HG03196 (cell line): ENCODE data around the gene LOC101059915.
"Not testable (repeated sequence)": the region's sequence is repeated elsewhere in the genome, so short reads cannot be mapped to it uniquely, and the experiment has no call there.

ENCODE experiments used
- ATAC-seq: cut with Tn5 transposase; IDR thresholded peaks from one replicate; pipeline ENCODE4 v1.9.1; 2021; ENCODE audit not compliant: unreplicated experiment

The LOC101059915 gene

GRCh38 chrX:71671043-71671780 is 3.9 kb downstream of the LOC101059915 start:
- ATAC-seq = no peak

GRCh38 chrX:71671938-71672337 is 4.6 kb downstream of the LOC101059915 start:
- no peak for ATAC-seq

- ATAC-seq = not testable (repeated sequence)
These were observed 8.3 kb downstream of the LOC101059915 start for GRCh38 chrX:71675636-71676035.

- ATAC-seq = not testable (repeated sequence)
These were observed 8.9 kb downstream of the LOC101059915 start for GRCh38 chrX:71676068-71676795.

GRCh38 chrX:71677195-71677594 is 9.8 kb downstream of the LOC101059915 start:
- ATAC-seq = not testable (repeated sequence)

- no peak for ATAC-seq
These were observed 12.3 kb downstream of the LOC101059915 start for GRCh38 chrX:71679575-71680207.

GRCh38 chrX:71696641-71697465 is 29.5 kb downstream of the LOC101059915 start:
- not testable (repeated sequence) for ATAC-seq

GRCh38 chrX:71697466-71698298 is 30.3 kb downstream of the LOC101059915 start:
- ATAC-seq = not testable (repeated sequence)

GRCh38 chrX:71698299-71699022 is 31.1 kb downstream of the LOC101059915 start:
- not testable (repeated sequence) for ATAC-seq

- not testable (repeated sequence) for ATAC-seq
These were observed 31.6 kb downstream of the LOC101059915 start for GRCh38 chrX:71699023-71699344.

GRCh38 chrX:71702853-71703252 is 35.5 kb downstream of the LOC101059915 start:
- ATAC-seq = not testable (repeated sequence)

- ATAC-seq = not testable (repeated sequence)
These were observed 46.7 kb downstream of the LOC101059915 start for GRCh38 chrX:71714064-71714463.

- ATAC-seq = not testable (repeated sequence)
These were observed 48.2 kb downstream of the LOC101059915 start for GRCh38 chrX:71715551-71715950.

GRCh38 chrX:71716323-71716722 is 49.0 kb downstream of the LOC101059915 start:
- not testable (repeated sequence) for ATAC-seq

GRCh38 chrX:71718185-71718584 is 50.8 kb downstream of the LOC101059915 start, which contains the start of gene CXorf49:
Gene CXorf49, minus strand, starts transcription at chrX:71718285. Its CDS starts 134 bp downstream, at chrX:71718151.
- ATAC-seq = not testable (repeated sequence)

- ATAC-seq = not testable (repeated sequence)
These were observed 51.8 kb downstream of the LOC101059915 start for GRCh38 chrX:71719195-71719594.

- not testable (repeated sequence) for ATAC-seq
These were observed 53.0 kb downstream of the LOC101059915 start for GRCh38 chrX:71720289-71720886.
